Mucosa of gallbladder (tissue), 1 donor: ENCODE measurements around the gene TULP4. TPM values are rescaled to one million over a fixed set of nuclear protein-coding genes. Genes with fewer than 3 reads are reported as not detected.

Experiments used
- DNase-seq: peaks from one replicate; pipeline ENCODE4 v3.0.0-alpha.2; 2020; ENCODE audit warnings: low spot score
- total RNA-seq: library from RNA; stranded (reverse); gene quantifications from one replicate; pipeline ENCODE4 v1.2.1, GENCODE V29; 2021
- donor health status: DM: no; HTN: no; CAD: no.

Gene TULP4
- total RNA-seq, 1 donor from 2014 or later = 93.0 TPM

DNA sequence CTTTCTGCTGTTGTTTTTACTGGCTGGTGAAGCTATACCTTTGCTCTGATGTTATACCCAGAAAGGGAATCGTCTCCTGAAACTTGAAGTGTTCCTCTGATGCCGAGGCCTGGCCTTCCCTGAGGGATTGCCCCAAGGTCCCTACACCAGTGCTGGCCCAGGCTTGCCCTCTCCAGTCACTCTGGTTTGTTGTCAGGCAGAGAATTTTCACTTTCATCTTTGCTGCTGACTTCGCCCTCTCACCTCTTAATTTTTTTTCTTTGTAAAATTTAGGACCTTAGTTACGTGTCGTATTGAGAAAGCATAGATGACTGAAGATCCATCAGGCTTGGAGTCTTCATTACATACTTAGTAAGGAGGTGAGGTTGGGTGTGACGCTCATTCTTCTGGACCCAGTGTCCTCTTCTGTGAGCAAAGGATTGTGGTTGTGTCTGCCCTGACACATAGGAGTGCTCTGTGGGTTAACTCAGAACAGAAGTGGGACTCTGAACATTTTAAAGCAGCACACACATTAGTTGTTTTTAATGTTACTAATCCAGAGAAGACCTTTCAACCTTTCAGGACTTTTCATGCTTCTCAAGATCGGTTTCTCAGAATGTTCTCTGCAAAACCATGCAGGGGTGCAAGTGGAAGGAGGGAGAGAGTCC lies 45.4 kb downstream of the TULP4 start:
- DNase-seq = no peak

- no peak for DNase-seq
Measured at GRCh38 chr6:158358450-158359077, 46.3 kb downstream of the TULP4 start.

DNA sequence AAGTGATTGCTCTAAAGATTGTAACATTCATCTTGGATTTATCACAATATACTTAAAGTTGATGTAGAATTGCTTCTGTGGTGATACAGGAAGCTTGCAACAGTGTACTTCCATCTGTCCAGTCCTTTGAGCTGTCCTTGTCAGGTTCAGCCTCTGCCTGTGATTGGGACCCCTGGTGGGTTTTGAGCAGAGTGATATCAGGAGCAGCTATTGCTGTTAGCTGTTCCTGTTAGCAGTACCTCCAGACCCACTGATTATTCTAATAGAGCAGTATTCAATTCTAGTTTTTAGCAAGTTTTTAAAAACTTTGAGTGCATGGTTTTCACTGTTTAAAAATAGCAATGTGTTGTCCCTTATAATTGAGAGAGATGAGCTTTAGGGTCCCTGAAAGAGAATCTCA lies 48.8 kb downstream of the TULP4 start:
- no peak for DNase-seq

- DNase-seq = no peak
Measured at GRCh38 chr6:158361961-158362669, 49.9 kb downstream of the TULP4 start.

- DNase-seq = no peak
Measured at GRCh38 chr6:158366363-158366762, 54.1 kb downstream of the TULP4 start.

GRCh38 chr6:158367816-158368215 lies 55.6 kb downstream of the TULP4 start:
- DNase-seq = no peak

DNA sequence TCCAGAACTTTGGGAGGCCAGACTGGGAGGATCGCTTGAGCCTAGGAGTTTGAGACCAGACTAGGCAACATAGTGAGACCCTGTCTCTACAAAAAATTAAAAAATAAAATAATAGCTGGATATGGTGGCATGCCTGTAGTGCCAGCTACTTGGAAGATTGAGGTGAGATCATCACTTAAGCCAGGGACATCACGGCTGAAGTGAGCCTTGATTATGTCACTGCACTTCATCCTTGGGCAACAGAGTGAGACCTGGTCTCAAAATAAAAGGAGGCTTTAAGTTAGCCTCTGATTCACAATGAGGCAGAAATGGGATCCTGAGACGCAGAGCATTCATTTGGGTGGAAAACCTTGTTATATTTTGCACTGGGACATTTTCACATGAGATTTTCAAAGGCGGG lies 57.0 kb downstream of the TULP4 start:
- DNase-seq = no peak

- DNase-seq = no peak
Measured at GRCh38 chr6:158370805-158371204, 58.5 kb downstream of the TULP4 start.

- no peak for DNase-seq
Measured at GRCh38 chr6:158371261-158371660, 59.0 kb downstream of the TULP4 start.

GRCh38 chr6:158372574-158372973 lies 60.3 kb downstream of the TULP4 start:
- no peak for DNase-seq

DNA sequence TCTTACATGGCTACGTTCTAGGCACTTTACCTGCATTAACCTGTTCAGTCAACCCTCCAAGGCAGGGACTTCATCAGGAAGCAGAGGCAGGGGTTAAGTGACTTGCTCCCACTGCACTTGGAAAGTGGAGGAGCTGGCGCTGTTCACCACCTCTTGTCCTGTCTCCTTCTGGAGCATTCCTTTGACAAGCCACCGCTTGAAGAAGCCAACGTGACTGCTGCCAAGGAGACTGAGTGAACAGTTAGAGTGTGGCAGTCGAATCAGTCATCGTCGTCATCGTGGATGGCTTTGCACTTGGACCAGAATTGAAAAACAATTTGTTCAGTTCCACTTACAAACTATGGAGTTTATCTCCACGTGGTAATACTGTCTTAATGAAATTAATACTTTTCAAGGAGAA lies 60.9 kb downstream of the TULP4 start:
- DNase-seq = no peak

GRCh38 chr6:158374020-158374419 lies 61.8 kb downstream of the TULP4 start:
- DNase-seq = no peak

- DNase-seq = no peak
Measured at GRCh38 chr6:158376631-158377081, 64.4 kb downstream of the TULP4 start.

GRCh38 chr6:158377860-158378259 lies 65.6 kb downstream of the TULP4 start:
- peak; percentile 15 for DNase-seq

DNA sequence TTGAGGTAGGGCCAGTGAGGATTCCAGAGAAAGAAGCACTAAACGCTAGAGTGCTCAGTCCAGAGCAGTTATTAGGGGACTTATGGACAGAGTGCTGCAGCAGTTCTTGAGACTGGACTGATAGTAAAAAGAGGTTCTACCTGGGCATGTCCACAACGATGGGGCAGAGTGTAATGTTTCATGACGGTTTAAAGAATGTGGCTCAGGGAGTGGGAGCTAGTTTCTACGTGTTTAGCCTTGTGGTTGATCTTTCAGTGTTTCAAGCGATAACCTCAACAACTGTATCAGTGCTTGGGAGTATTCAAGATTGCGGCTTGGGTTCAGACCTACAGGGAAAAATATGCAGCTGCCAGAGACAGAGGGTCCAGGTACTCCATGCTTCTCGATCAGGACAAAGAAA lies 67.1 kb downstream of the TULP4 start:
- DNase-seq = no peak

DNA sequence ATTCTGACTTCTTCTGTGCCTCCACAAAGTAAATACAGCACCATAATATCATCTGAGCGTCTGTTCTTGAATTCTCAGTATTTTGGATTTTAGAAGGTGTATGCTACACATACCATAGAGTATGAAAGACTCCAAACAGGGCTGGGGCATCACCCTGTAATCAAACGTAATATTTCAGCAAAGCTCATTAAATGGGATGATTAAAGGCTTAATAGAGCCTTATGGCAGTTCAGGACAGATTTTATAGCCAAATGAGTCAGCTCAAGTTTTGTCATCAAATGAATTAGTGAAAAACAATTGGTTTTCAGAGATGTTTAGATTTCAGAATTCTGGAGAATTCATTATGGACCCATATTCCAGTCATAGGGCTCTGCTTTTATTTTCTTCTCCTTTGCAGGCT lies 68.9 kb downstream of the TULP4 start:
- DNase-seq = no peak

DNA sequence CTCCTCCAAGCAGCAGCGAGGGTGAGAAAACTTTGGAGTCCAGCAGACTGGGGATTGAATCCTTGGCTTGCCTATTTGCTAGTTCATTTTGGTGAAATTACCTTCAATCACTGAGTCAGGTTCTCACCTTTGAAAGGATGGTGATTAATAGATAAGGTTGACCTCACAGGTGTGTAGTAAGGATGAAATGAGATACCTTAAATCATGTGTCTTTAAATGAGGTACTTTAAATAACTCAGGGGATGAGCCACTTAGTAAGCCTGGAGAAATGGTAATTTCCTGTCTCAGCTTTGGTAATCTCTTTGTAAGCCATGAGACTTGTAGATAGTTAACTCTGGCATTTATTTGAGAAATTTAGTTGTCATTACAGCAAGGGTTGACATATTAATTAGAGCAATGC lies 70.2 kb downstream of the TULP4 start:
- no peak for DNase-seq

DNA sequence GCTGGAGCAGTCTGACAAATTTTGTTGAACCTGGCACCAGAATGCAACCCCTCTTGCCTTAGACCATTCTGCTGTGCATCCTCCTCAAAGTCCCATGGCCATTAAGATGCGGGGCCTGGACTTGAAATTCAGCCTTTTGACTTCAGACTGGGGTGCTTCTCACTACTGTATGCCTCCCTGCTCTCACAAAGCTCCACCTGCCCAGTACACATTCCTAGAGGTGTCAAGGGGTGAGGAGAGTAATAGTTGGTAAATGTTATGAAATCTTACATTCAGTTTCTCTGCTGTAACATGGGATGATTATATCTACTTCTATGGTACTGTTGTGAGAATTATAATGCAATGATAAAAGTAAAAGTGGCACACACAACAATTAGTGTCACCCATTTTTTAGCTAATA lies 70.8 kb downstream of the TULP4 start:
- no peak for DNase-seq

- no peak for DNase-seq
Measured at GRCh38 chr6:158383542-158383941, 71.3 kb downstream of the TULP4 start.

GRCh38 chr6:158384671-158385110 lies 72.4 kb downstream of the TULP4 start:
- no peak for DNase-seq

DNA sequence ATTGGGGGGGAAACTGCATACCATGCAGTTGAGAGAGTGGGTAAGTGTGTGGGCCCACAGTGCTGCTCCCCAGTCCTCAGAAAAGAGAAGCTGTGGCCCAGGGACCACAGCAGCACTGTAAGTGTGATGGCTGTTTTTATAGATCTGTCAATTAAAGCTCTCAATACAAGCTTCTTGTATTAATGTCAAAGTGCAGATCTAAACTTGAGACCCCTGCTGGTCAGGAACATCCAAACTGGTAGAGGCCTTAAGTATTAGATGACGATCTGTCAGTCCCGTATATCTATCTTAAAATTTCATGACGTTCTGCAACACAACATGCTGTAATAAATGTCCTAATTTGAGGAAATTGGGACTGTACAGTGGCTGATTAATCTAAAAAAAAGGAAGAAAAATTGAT lies 74.8 kb downstream of the TULP4 start:
- no peak for DNase-seq

DNA sequence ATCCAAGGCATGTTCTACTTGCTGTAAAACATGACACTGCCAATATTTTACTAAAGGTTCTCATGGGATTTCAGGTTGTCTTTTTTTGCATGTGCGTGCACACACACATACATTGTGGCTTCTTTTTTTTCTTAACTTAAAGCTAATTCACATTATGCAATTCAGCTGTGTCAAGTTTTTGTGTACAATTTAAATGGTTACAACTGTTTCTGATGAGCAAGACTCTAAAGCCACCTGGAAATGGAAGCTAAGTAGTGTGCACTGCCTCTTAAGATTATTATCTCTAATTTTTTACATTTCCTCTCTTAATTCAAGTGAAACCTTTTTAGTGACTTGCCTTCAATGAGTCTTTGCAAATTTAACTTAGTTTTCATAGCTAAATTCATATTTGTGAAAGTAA lies 75.3 kb downstream of the TULP4 start:
- DNase-seq = no peak

DNA sequence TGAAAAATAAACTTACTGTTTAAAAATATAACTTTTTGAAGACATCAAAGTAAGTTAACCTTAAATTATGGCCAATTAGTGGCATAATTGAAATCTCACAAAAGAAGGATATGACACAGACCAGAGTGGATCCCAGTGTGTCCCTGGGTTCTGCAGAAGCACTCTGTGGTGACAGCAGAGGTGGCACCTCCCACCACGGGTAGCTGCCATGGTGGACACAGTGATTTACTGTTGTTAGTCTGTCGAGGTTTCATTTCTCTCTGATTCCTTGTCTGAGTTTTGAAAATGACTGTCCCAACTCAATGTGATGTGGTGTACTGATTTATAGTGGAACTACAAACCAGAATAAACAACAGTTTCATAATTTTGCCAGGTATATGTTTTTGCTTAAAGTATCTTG lies 76.5 kb downstream of the TULP4 start:
- no peak for DNase-seq
